ENCODE results near the gene TMED8. TPM values are rescaled to one million over a fixed set of nuclear protein-coding genes. Genes with fewer than 3 reads are reported as not detected.
A peak's percentile ranks its signal among the peaks of the same experiment; 100 is the strongest.

The TMED8 gene
- total and polyA plus RNA-seq, 9 donors, result 4.4 to 8.2 (median 5.5) TPM

DNA sequence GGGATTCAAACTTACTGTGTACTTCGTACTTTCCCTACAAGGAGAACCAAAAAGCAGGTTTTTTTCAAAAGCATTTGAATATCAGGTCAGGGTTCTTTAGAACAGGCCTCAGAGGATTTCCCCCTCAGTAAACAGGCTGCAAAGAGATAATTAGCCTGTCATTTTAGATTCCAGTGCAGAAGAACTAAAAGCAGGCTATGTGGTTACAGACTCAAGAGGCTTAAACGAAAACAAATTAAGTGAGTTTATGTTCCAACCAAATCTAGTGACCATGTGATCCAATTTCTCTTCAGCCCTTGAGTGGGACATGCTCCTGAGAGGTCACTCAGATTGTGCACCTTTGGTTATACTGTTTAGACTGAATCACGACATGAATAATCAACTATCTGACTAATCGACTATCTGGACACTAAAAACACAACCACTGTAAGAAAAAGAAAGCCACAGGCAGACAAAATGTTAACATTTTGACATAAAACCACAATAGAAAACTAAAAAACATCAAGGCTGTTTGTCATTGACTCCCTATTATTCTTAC, 4.5 kb downstream of the TMED8 start:
- Histone ChIP-seq H3K4me3 (ENCODE audit: low read length) (no peak overlapping the region), H3K36me3 (ENCODE audit: control insufficient read depth, insufficient read depth, low read length) (no peaks in the 10 kb centered on the region), H3K27ac (ENCODE audit: low read length) (no peak overlapping the region), H3K27me3 (ENCODE audit: control insufficient read depth, insufficient read depth, low read length) (no peaks in the 10 kb centered on the region), H3K9me3 (replicated peaks; ENCODE audit: control insufficient read depth, low read depth, low read length) (no peaks in the 10 kb centered on the region), H3K4me1 (ENCODE audit: control insufficient read depth, insufficient read depth, low read length) (peaks cover 9% of the 10 kb centered on the region)
- WGBS (ENCODE audit: insufficient coverage), result no CpG with 5 or more reads among the region's 4 CpGs
- DNase-seq, result no peak

DNA sequence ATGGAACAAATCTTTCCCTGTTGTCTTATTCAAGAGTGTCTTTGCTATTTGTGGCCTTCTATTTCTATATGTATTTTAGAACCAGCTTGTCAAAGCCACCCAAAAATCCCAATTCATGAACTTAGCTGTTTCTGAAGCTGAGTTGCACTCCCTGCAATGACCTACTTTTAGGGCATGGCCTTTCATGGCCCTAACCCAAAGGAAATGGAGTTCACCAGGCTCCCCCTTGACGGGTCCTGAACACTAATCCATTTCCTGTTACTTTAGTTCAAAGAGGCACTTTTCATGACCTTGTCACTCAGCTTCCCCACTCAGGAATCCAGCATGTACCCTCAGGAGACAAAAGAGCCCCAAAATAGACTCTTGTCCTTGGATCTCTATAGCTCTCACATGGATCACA, 7.6 kb downstream of the TMED8 start:
- WGBS (ENCODE audit: insufficient coverage), result 45% methylated on average over 1 of the region's 1 CpG
- Histone ChIP-seq H3K36me3 (ENCODE audit: control insufficient read depth, insufficient read depth, low read length) (no peaks in the 10 kb centered on the region), H3K4me1 (ENCODE audit: control insufficient read depth, insufficient read depth, low read length) (no peaks in the 10 kb centered on the region), H3K27me3 (ENCODE audit: control insufficient read depth, insufficient read depth, low read length) (no peaks in the 10 kb centered on the region), H3K27ac (ENCODE audit: low read length) (no peak overlapping the region), H3K9me3 (replicated peaks; ENCODE audit: control insufficient read depth, low read depth, low read length) (no peaks in the 10 kb centered on the region), H3K4me3 (ENCODE audit: low read length) (no peak overlapping the region)
- no peak for DNase-seq

DNA sequence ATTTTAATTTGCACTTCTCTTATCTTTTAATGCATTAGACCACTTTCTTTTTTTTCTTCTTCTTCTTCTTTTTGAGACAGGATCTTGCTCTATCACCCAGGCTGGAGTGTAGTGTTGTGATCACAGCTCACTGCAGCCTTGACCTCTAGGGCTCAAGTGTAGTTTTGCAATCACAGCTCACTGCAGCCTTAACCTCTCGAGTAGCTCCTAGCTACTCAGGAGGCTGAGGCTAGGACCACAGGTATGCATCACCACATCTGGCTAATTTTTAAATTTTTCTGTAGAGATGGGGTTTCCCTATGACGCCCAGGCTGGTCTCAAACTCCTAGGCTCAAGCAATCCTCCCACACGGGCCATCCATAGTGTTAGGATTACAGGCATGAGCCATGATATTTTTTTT, 12.7 kb downstream of the TMED8 start:
- H3K4me1 ChIP-seq (ENCODE audit: control insufficient read depth, insufficient read depth, low read length), result no peaks in the 10 kb centered on the region
- H3K27me3 ChIP-seq (ENCODE audit: control insufficient read depth, insufficient read depth, low read length), result no peaks in the 10 kb centered on the region
- no peak overlapping the region for H3K27ac ChIP-seq (ENCODE audit: low read length)
- no peak for DNase-seq
- no peak overlapping the region for H3K4me3 ChIP-seq (ENCODE audit: low read length)
- H3K9me3 ChIP-seq (replicated peaks; ENCODE audit: control insufficient read depth, low read depth, low read length), result no peaks in the 10 kb centered on the region
- H3K36me3 ChIP-seq (ENCODE audit: control insufficient read depth, insufficient read depth, low read length), result no peaks in the 10 kb centered on the region
- no CpG with 5 or more reads among the region's 3 CpGs for WGBS (ENCODE audit: insufficient coverage)

DNA sequence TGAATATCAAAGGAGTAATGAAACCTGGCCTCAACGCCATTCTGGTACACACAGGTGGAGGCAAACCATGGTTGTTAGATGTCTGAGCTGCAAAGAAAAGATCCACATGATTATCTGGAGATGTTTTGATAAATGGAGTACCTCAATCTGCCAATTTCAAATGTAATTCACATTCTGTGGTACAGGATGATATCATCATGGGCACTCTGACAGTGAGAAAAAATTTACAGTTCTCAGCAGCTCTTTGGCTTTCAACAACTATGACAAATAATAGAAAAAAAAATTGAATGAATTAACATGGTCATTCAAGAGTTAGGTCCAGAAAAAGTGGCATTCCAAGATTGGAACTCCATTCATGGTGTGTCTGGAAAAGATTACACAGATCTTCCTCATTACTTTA, 17.3 kb downstream of the TMED8 start:
- Histone ChIP-seq H3K27me3 (ENCODE audit: control insufficient read depth, insufficient read depth, low read length) (no peaks in the 10 kb centered on the region), H3K4me3 (ENCODE audit: low read length) (no peak overlapping the region), H3K4me1 (ENCODE audit: control insufficient read depth, insufficient read depth, low read length) (no peaks in the 10 kb centered on the region), H3K27ac (ENCODE audit: low read length) (no peak overlapping the region), H3K36me3 (ENCODE audit: control insufficient read depth, insufficient read depth, low read length) (no peaks in the 10 kb centered on the region), H3K9me3 (replicated peaks; ENCODE audit: control insufficient read depth, low read depth, low read length) (no peaks in the 10 kb centered on the region)
- no CpG with 5 or more reads among the region's 1 CpG for WGBS (ENCODE audit: insufficient coverage)
- DNase-seq, result no peak

DNA sequence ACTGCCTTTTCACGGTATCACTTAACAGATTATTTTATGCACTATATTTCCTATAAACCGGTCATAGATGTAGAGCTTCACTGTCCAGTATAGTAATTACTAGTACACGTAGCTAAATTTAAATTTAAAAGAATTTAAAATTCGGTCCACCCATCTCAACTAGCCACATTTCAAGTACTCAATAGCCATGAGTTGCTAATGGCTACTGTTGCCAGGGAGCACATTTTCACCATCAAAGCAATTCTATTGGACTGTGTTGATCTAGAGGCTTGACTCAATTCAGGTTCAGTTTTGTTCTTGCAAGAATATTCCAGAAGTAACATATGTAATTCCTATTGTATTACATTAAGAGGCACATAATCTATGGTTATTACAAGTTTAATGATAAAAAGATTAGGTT, 20.0 kb downstream of the TMED8 start:
- Histone ChIP-seq H3K27me3 (ENCODE audit: control insufficient read depth, insufficient read depth, low read length) (no peaks in the 10 kb centered on the region), H3K9me3 (replicated peaks; ENCODE audit: control insufficient read depth, low read depth, low read length) (no peaks in the 10 kb centered on the region), H3K4me1 (ENCODE audit: control insufficient read depth, insufficient read depth, low read length) (no peaks in the 10 kb centered on the region), H3K27ac (ENCODE audit: low read length) (no peak overlapping the region), H3K36me3 (ENCODE audit: control insufficient read depth, insufficient read depth, low read length) (no peaks in the 10 kb centered on the region), H3K4me3 (ENCODE audit: low read length) (no peak overlapping the region)
- DNase-seq, result no peak
- WGBS (ENCODE audit: insufficient coverage), result no CpG with 5 or more reads among the region's 4 CpGs

DNA sequence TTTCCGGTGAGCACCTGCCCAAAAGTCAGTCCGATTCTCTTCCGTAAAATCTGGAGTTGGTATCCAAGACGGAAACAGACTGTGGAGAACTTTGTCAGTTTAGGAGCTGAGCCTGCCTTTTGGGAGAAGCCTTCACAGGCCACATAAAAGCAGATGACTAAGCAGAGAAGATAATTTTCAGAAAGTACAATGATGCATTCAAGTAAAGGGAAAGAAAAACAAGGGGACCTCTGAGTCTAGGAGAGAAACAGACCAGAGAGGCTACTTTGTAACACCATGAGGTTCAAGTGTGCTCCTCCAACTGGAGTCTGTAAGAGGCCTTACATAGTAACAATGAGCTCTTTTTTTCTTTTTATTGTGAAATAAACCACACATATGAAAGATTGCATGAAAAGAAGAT, 21.1 kb downstream of the TMED8 start:
- H3K36me3 ChIP-seq (ENCODE audit: control insufficient read depth, insufficient read depth, low read length), result no peaks in the 10 kb centered on the region
- WGBS (ENCODE audit: insufficient coverage), result 100% methylated on average over 4 of the region's 4 CpGs

DNA sequence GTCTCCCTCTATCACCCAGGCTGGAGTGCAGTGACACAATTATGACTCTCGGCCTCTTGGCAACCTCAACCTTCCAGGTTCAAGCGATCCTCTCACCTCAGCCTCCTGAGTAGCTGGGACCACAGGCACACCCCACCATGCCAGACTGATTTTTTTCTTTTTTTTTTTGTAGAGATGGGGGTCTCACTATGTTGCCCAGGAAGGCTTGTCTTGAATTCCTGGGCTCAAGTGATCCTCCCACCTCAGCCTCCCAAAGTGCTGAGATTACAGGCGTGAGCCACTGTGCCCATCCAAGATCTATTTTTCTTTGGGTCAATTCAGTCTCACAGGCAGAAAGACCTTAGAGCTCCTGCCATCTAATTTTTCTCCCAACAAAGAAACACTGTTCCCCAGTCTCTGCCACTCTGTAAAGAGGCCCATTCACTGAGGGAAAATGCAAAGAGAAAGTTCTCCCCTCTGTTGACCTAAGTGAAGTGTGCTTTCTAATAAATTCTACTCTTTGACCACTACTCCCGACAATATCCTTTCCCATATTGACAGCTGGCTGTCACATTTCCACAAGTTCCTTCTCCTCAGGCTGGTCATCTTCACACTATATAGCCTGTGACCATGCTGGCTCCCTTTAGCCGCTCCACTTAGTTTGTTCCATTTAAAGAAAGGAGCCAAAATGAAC, 23.3 kb downstream of the TMED8 start:
- 85% methylated on average over 4 of the region's 5 CpGs for WGBS (ENCODE audit: insufficient coverage)

More for the DNA sequence above, 21.1 kb downstream of the TMED8 start:
- H3K27ac ChIP-seq (ENCODE audit: low read length), result no peak overlapping the region
- H3K4me3 ChIP-seq (ENCODE audit: low read length), result no peak overlapping the region
- no peaks in the 10 kb centered on the region for H3K4me1 ChIP-seq (ENCODE audit: control insufficient read depth, insufficient read depth, low read length)
- H3K9me3 ChIP-seq (replicated peaks; ENCODE audit: control insufficient read depth, low read depth, low read length), result no peaks in the 10 kb centered on the region
- no peak for DNase-seq
- H3K27me3 ChIP-seq (ENCODE audit: control insufficient read depth, insufficient read depth, low read length), result no peaks in the 10 kb centered on the region

DNA sequence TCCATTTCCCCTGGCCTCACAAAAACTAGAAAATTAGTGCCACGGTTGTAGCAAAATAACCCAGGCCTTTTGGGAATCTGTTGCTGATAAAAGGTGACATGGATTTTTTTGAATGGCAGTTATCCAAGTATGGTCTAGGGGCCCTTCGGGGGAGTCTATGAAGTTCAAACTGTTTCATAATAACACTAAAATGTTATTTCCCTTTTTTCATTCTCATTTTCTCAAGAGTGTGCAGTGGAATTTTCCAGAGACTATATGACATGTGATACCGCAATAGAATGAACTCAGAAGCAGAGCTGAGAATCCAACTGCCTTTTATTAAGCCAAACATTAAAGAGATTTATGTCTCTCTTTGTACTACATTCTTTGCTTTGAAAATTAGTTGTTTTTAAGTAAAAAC, 29.1 kb downstream of the TMED8 start:
- no peaks in the 10 kb centered on the region for H3K27me3 ChIP-seq (ENCODE audit: control insufficient read depth, insufficient read depth, low read length)
- no peaks in the 10 kb centered on the region for H3K9me3 ChIP-seq (replicated peaks; ENCODE audit: control insufficient read depth, low read depth, low read length)
- H3K4me3 ChIP-seq (ENCODE audit: low read length), result no peak overlapping the region
- H3K4me1 ChIP-seq (ENCODE audit: control insufficient read depth, insufficient read depth, low read length), result peaks cover 7% of the 10 kb centered on the region
- WGBS (ENCODE audit: insufficient coverage), result no CpG with 5 or more reads among the region's 3 CpGs
- peaks cover 8% of the 10 kb centered on the region for H3K36me3 ChIP-seq (ENCODE audit: control insufficient read depth, insufficient read depth, low read length)
- no peak overlapping the region for H3K27ac ChIP-seq (ENCODE audit: low read length)
- DNase-seq, result peak; percentile 65

More for the DNA sequence above, 23.3 kb downstream of the TMED8 start:
- Histone ChIP-seq H3K27ac (ENCODE audit: low read length) (no peak overlapping the region), H3K36me3 (ENCODE audit: control insufficient read depth, insufficient read depth, low read length) (peaks cover 2% of the 10 kb centered on the region), H3K4me1 (ENCODE audit: control insufficient read depth, insufficient read depth, low read length) (no peaks in the 10 kb centered on the region), H3K9me3 (replicated peaks; ENCODE audit: control insufficient read depth, low read depth, low read length) (no peaks in the 10 kb centered on the region), H3K27me3 (ENCODE audit: control insufficient read depth, insufficient read depth, low read length) (no peaks in the 10 kb centered on the region), H3K4me3 (ENCODE audit: low read length) (no peak overlapping the region)
- DNase-seq, result no peak

DNA sequence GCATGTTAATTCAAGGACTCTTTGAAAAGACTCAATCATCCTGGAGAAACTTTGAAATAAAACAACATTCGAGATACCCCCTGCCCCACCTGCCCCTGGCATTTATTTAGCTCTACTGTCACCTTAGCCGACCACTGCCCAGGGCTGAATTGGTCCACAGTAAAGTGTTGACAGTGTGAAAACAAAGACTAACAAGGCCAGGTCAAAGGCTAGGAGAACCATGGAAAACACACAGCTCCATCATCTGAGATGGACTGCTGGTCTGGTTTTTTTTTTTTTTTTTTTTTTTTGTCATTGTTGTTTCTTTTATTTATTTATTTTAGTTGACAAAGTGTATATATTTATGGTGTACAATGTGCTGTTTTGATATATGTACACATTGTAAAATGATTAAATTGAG, 30.4 kb downstream of the TMED8 start:
- Histone ChIP-seq H3K27me3 (ENCODE audit: control insufficient read depth, insufficient read depth, low read length) (no peaks in the 10 kb centered on the region), H3K27ac (ENCODE audit: low read length) (no peak overlapping the region), H3K9me3 (replicated peaks; ENCODE audit: control insufficient read depth, low read depth, low read length) (no peaks in the 10 kb centered on the region), H3K4me1 (ENCODE audit: control insufficient read depth, insufficient read depth, low read length) (peaks cover 7% of the 10 kb centered on the region), H3K36me3 (ENCODE audit: control insufficient read depth, insufficient read depth, low read length) (peaks cover 10% of the 10 kb centered on the region), H3K4me3 (ENCODE audit: low read length) (no peak overlapping the region)
- DNase-seq, result no peak
- WGBS (ENCODE audit: insufficient coverage), result 100% methylated on average over 1 of the region's 2 CpGs

DNA sequence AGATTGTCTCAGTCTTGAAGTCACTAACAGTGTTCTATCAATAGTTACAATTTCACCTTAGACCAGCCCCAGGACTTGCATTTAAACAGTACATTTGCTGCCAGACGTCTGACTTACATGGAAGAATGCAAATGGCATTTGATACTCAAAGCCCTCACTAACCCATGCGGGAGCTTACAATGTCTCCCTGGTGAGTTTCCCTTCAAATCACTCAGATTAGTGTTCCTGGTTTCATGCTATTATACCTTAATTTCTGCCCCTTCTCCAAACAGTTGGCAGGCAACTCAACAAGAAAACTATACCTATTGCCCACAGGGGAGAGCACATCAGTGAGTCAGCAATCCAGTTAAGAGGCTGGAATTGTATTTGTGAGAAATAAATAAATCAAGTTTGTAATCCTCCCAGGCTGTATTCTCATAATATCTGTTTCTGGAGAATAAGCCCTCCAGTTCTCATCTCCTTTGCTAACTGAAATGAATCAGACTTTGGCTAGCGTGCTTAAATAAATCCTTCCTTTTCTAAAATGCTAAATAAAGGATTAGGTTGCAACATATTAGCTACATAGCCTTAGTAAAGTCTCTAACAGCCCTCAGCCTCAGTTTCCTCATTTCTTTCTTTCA, 32.4 kb downstream of the TMED8 start:
- H3K27me3 ChIP-seq (ENCODE audit: control insufficient read depth, insufficient read depth, low read length), result no peaks in the 10 kb centered on the region
- 10% methylated on average over 2 of the region's 3 CpGs for WGBS (ENCODE audit: insufficient coverage)
- no peak overlapping the region for H3K27ac ChIP-seq (ENCODE audit: low read length)
- no peaks in the 10 kb centered on the region for H3K9me3 ChIP-seq (replicated peaks; ENCODE audit: control insufficient read depth, low read depth, low read length)
- no peak for DNase-seq
- H3K4me1 ChIP-seq (ENCODE audit: control insufficient read depth, insufficient read depth, low read length), result peaks cover 7% of the 10 kb centered on the region
- peaks cover 24% of the 10 kb centered on the region for H3K36me3 ChIP-seq (ENCODE audit: control insufficient read depth, insufficient read depth, low read length)
- no peak overlapping the region for H3K4me3 ChIP-seq (ENCODE audit: low read length)

All from muscle of leg (tissue), 11 donors.